Naive B cell (primary cell): Measurements from ENCODE around the gene PLCB4. TPM values are rescaled to one million over a fixed set of nuclear protein-coding genes. Genes with fewer than 3 reads are reported as not detected.

Source experiments
- ATAC-seq, 2 donors: fragments of 150-1000 bp; cut with Tn5 transposase; 2 replicates each; pipeline ENCODE4 v1.10.0; 2021; ENCODE audit warnings: low read depth in 2 of 2, mild to moderate bottlenecking in 2 of 2, moderate library complexity in 2 of 2
- DNase-seq: peaks from one replicate; pipeline ENCODE4 v3.0.0; 2022
- H3K27ac Mint-ChIP-seq, 6 donors: one replicate each; pipeline ENCODE4 v1.8.0; 2020 to 2022; ENCODE audit warnings: mild to moderate bottlenecking in 6 of 6, mixed read lengths in 6 of 6, moderate library complexity in 5 of 6, inconsistent platforms in 2 of 6
- H3K27me3 Mint-ChIP-seq, 3 donors: one replicate each; pipeline ENCODE4 v1.8.0; 2021 to 2022; ENCODE audit warnings: mixed read lengths in 3 of 3, mild to moderate bottlenecking in 1 of 3
- H3K36me3 Mint-ChIP-seq, 2 donors: one replicate each; pipeline ENCODE4 v1.8.0; 2020 to 2022; ENCODE audit warnings: mixed read lengths in 2 of 2, inconsistent platforms in 1 of 2, mild to moderate bottlenecking in 1 of 2
- H3K4me1 Mint-ChIP-seq, 3 donors: one replicate each; pipeline ENCODE4 v1.8.0; 2020 to 2022; ENCODE audit warnings: mixed read lengths in 3 of 3, inconsistent platforms in 1 of 3, mild to moderate bottlenecking in 1 of 3, moderate library complexity in 1 of 3
- H3K4me3 Mint-ChIP-seq, 8 donors: one replicate each; pipeline ENCODE4 v1.8.0; 2020 to 2022; ENCODE audit warnings: mild to moderate bottlenecking in 8 of 8, mixed read lengths in 8 of 8, moderate library complexity in 8 of 8, inconsistent platforms in 2 of 8
- H3K9me3 Mint-ChIP-seq, 7 donors: one replicate each; pipeline ENCODE4 v1.8.0; 2020 to 2022; ENCODE audit warnings: mixed read lengths in 7 of 7, mild to moderate bottlenecking in 5 of 7, inconsistent platforms in 2 of 7, moderate library complexity in 1 of 7
- polyA plus RNA-seq, 6 donors: library from polyadenylated mRNA; unstranded; fragments of 300-500 nt; fragmentation: Illumina TruSeq; gene quantifications; one replicate each; pipeline ENCODE4 v1.2.3, GENCODE V29; 2021; ENCODE audit warnings: low read depth in 6 of 6

The PLCB4 gene
- polyA plus RNA-seq, 6 donors from 2014 or later = not detected

- DNase-seq (no peak), ATAC-seq (no peak)
- Mint-ChIP-seq H3K27ac (no peak overlapping the region), H3K4me1 (peaks cover 7 to 14% (median 13%) of the 10 kb centered on the region in 3 donors), H3K36me3 (no peaks in the 10 kb centered on the region), H3K27me3 (no peaks in the 10 kb centered on the region), H3K4me3 (no peak overlapping the region), H3K9me3 (no peaks in the 10 kb centered on the region)
Observed at GRCh38 chr20:9409352-9409751, 340.5 kb downstream of the PLCB4 start.

- H3K27me3 Mint-ChIP-seq = no peaks in the 10 kb centered on the region
- no peaks in the 10 kb centered on the region for H3K9me3 Mint-ChIP-seq
- no peak for ATAC-seq
- no peak for DNase-seq
- H3K36me3 Mint-ChIP-seq = no peaks in the 10 kb centered on the region
- H3K27ac Mint-ChIP-seq = no peak overlapping the region
- H3K4me3 Mint-ChIP-seq = no peak overlapping the region
- H3K4me1 Mint-ChIP-seq = peaks cover 7 to 14% (median 13%) of the 10 kb centered on the region in 3 donors
Observed at GRCh38 chr20:9409981-9410380, 341.1 kb downstream of the PLCB4 start.

GRCh38 chr20:9411833-9412232 lies 342.9 kb downstream of the PLCB4 start:
- no peak for DNase-seq
- no peak for ATAC-seq
- Mint-ChIP-seq H3K4me3 (no peak overlapping the region), H3K4me1 (peaks cover 7 to 14% (median 13%) of the 10 kb centered on the region in 3 donors), H3K27ac (peak overlapping the region in 3 of 6 donors; percentile 41 to 57 (median 44)), H3K27me3 (no peaks in the 10 kb centered on the region), H3K36me3 (no peaks in the 10 kb centered on the region), H3K9me3 (no peaks in the 10 kb centered on the region)

GRCh38 chr20:9412309-9412708 lies 343.4 kb downstream of the PLCB4 start:
- Mint-ChIP-seq H3K4me1 (peaks cover 7 to 14% (median 13%) of the 10 kb centered on the region in 3 donors), H3K4me3 (no peak overlapping the region), H3K27me3 (no peaks in the 10 kb centered on the region), H3K36me3 (no peaks in the 10 kb centered on the region), H3K27ac (peak overlapping the region in 2 of 6 donors; percentile 21 to 41), H3K9me3 (no peaks in the 10 kb centered on the region)
- ATAC-seq (peak in 1 of 2 donors; percentile 39), DNase-seq (peak; percentile 3)

- H3K27me3 Mint-ChIP-seq = no peaks in the 10 kb centered on the region
- H3K9me3 Mint-ChIP-seq = no peaks in the 10 kb centered on the region
- no peak for DNase-seq
- no peaks in the 10 kb centered on the region for H3K36me3 Mint-ChIP-seq
- peak overlapping the region in 1 of 6 donors; percentile 41 for H3K27ac Mint-ChIP-seq
- peaks cover 7 to 14% (median 13%) of the 10 kb centered on the region in 3 donors for H3K4me1 Mint-ChIP-seq
- H3K4me3 Mint-ChIP-seq = no peak overlapping the region
- ATAC-seq = no peak
Observed at GRCh38 chr20:9413001-9413400, 344.1 kb downstream of the PLCB4 start.

GRCh38 chr20:9415426-9415825 lies 346.5 kb downstream of the PLCB4 start:
- H3K27ac Mint-ChIP-seq = no peak overlapping the region
- ATAC-seq (no peak), DNase-seq (no peak)
- H3K4me3 Mint-ChIP-seq = no peak overlapping the region
- no peaks in the 10 kb centered on the region for H3K9me3 Mint-ChIP-seq
- peaks cover 7 to 14% (median 13%) of the 10 kb centered on the region in 3 donors for H3K4me1 Mint-ChIP-seq
- no peaks in the 10 kb centered on the region for H3K27me3 Mint-ChIP-seq
- H3K36me3 Mint-ChIP-seq = no peaks in the 10 kb centered on the region

GRCh38 chr20:9416421-9416820 lies 347.5 kb downstream of the PLCB4 start:
- peaks cover 7 to 14% (median 13%) of the 10 kb centered on the region in 3 donors for H3K4me1 Mint-ChIP-seq
- H3K36me3 Mint-ChIP-seq = no peaks in the 10 kb centered on the region
- no peaks in the 10 kb centered on the region for H3K9me3 Mint-ChIP-seq
- H3K27ac Mint-ChIP-seq = no peak overlapping the region
- no peak for DNase-seq
- ATAC-seq = no peak
- peaks cover 0 to under 1% (median 0%) of the 10 kb centered on the region in 3 donors for H3K27me3 Mint-ChIP-seq
- no peak overlapping the region for H3K4me3 Mint-ChIP-seq

- no peak overlapping the region for H3K4me3 Mint-ChIP-seq
- no peak for DNase-seq
- peaks cover 1 to 3% (median 1%) of the 10 kb centered on the region in 3 donors for H3K4me1 Mint-ChIP-seq
- no peaks in the 10 kb centered on the region for H3K9me3 Mint-ChIP-seq
- no peak overlapping the region for H3K27ac Mint-ChIP-seq
- peaks cover 0 to 6% (median 5%) of the 10 kb centered on the region in 3 donors for H3K27me3 Mint-ChIP-seq
- H3K36me3 Mint-ChIP-seq = no peaks in the 10 kb centered on the region
- no peak for ATAC-seq
Observed at GRCh38 chr20:9417665-9418064, 348.8 kb downstream of the PLCB4 start.

GRCh38 chr20:9422321-9423057 lies 353.6 kb downstream of the PLCB4 start:
- H3K9me3 Mint-ChIP-seq = no peaks in the 10 kb centered on the region
- no peak overlapping the region for H3K27ac Mint-ChIP-seq
- H3K4me1 Mint-ChIP-seq = no peaks in the 10 kb centered on the region
- H3K36me3 Mint-ChIP-seq = no peaks in the 10 kb centered on the region
- no peak overlapping the region for H3K4me3 Mint-ChIP-seq
- peaks cover 0 to 6% (median 5%) of the 10 kb centered on the region in 3 donors for H3K27me3 Mint-ChIP-seq
- ATAC-seq = no peak
- DNase-seq = no peak

GRCh38 chr20:9424551-9424950 lies 355.7 kb downstream of the PLCB4 start:
- Mint-ChIP-seq H3K27me3 (peaks cover 0 to 6% (median 5%) of the 10 kb centered on the region in 3 donors), H3K27ac (no peak overlapping the region), H3K4me1 (peaks cover 0 to 5% (median 3%) of the 10 kb centered on the region in 3 donors), H3K36me3 (no peaks in the 10 kb centered on the region), H3K4me3 (no peak overlapping the region), H3K9me3 (no peaks in the 10 kb centered on the region)
- ATAC-seq = no peak
- no peak for DNase-seq

GRCh38 chr20:9427430-9428291 lies 358.8 kb downstream of the PLCB4 start:
- H3K4me1 Mint-ChIP-seq = peaks cover 0 to 5% (median 3%) of the 10 kb centered on the region in 3 donors
- no peak overlapping the region for H3K27ac Mint-ChIP-seq
- H3K4me3 Mint-ChIP-seq = no peak overlapping the region

GRCh38 chr20:9428292-9428607 lies 359.4 kb downstream of the PLCB4 start:
- no peak overlapping the region for H3K4me3 Mint-ChIP-seq
- H3K27ac Mint-ChIP-seq = no peak overlapping the region
- H3K4me1 Mint-ChIP-seq = peaks cover 0 to 5% (median 3%) of the 10 kb centered on the region in 3 donors
- no peaks in the 10 kb centered on the region for H3K27me3 Mint-ChIP-seq
- H3K36me3 Mint-ChIP-seq = no peaks in the 10 kb centered on the region
- DNase-seq = no peak
- H3K9me3 Mint-ChIP-seq = no peaks in the 10 kb centered on the region
- ATAC-seq = no peak

More at GRCh38 chr20:9427430-9428291, 358.8 kb downstream of the PLCB4 start:
- ATAC-seq (no peak), DNase-seq (no peak)
- H3K9me3 Mint-ChIP-seq = no peaks in the 10 kb centered on the region
- H3K36me3 Mint-ChIP-seq = no peaks in the 10 kb centered on the region
- no peaks in the 10 kb centered on the region for H3K27me3 Mint-ChIP-seq

GRCh38 chr20:9439806-9440205 lies 370.9 kb downstream of the PLCB4 start:
- Mint-ChIP-seq H3K9me3 (peaks cover 2 to 14% (median 7%) of the 10 kb centered on the region in 7 donors), H3K4me1 (no peaks in the 10 kb centered on the region), H3K36me3 (peaks cover 0 to 10% of the 10 kb centered on the region in 2 donors), H3K27me3 (no peaks in the 10 kb centered on the region), H3K4me3 (no peak overlapping the region), H3K27ac (no peak overlapping the region)
- DNase-seq (no peak), ATAC-seq (no peak)

- DNase-seq = no peak
Observed at GRCh38 chr20:9440892-9441291, 372.0 kb downstream of the PLCB4 start.

More at GRCh38 chr20:9440892-9441291, 372.0 kb downstream of the PLCB4 start:
- H3K27ac Mint-ChIP-seq = no peak overlapping the region
- no peak for ATAC-seq
- no peak overlapping the region for H3K4me3 Mint-ChIP-seq
- H3K4me1 Mint-ChIP-seq = no peaks in the 10 kb centered on the region
- peaks cover 2 to 14% (median 7%) of the 10 kb centered on the region in 7 donors for H3K9me3 Mint-ChIP-seq
- H3K36me3 Mint-ChIP-seq = peaks cover 0 to 10% of the 10 kb centered on the region in 2 donors
- no peaks in the 10 kb centered on the region for H3K27me3 Mint-ChIP-seq
